ENCODE results near the gene TCP1. TPM values are rescaled to one million over a fixed set of nuclear protein-coding genes. Genes with fewer than 3 reads are reported as not detected.

TCP1 gene
- polyA plus RNA-seq (2013, experiment 1 of 2), result 221 TPM
- polyA plus RNA-seq (2013, experiment 2 of 2), result 220 TPM

GRCh38 chr6:159789377-159790148 is at the start of gene TCP1:
TCP1 (minus strand) TSS chr6:159789602; CDS start chr6:159789468, 134 bp downstream.
- Histone ChIP-seq H4K8ac (ENCODE audit: low read depth, low read length) (peak within 1 kb of the TSS; percentile 94), H2AK5ac (ENCODE audit: low read length) (no peak within 1 kb of the TSS), H2BK120ac (ENCODE audit: low read depth, low read length) (peak within 1 kb of the TSS; percentile 55), H3K27me3 (ENCODE audit: insufficient read depth, low read length, poor library complexity) (no peaks in the 10 kb centered on the region), H3K9ac (ENCODE audit: low read length) (peak within 1 kb of the TSS; percentile 96), H4K5ac (ENCODE audit: low read length) (no peak within 1 kb of the TSS), H3K4me2 (ENCODE audit: low read length) (peak within 1 kb of the TSS; percentile 97), H3K56ac (ENCODE audit: low read length) (peak within 1 kb of the TSS; percentile 98), H3K4ac (ENCODE audit: low read depth, low read length) (peak within 1 kb of the TSS; percentile 99), H3K36me3 (ENCODE audit: control insufficient read depth, insufficient read depth, low read length) (peaks cover 4% of the 10 kb centered on the region), H3K79me1 (ENCODE audit: low read length) (peaks cover 5% of the 10 kb centered on the region), H3K4me3 (ENCODE audit: low read length) (peak within 1 kb of the TSS; percentile 97), H2BK5ac (ENCODE audit: low read length) (peak within 1 kb of the TSS; percentile 21), H3K79me2 (ENCODE audit: control insufficient read depth, insufficient read depth, low read length) (peaks cover 58% of the 10 kb centered on the region), H3K4me1 (ENCODE audit: control insufficient read depth, low read depth, low read length) (no peaks in the 10 kb centered on the region), H3K27ac (ENCODE audit: low read depth, low read length) (peak within 1 kb of the TSS; percentile 86), H2BK15ac (replicated peaks; ENCODE audit: low read depth) (no peak within 1 kb of the TSS), H3K23ac (ENCODE audit: low read length) (peak within 1 kb of the TSS; percentile 90), H3K18ac (ENCODE audit: low read length) (peak within 1 kb of the TSS; percentile 93)
- peak; percentile 100 for DNase-seq
- WGBS (ENCODE audit: extremely low coverage, insufficient coverage, low lambda C conversion rate), result no CpG with 5 or more reads among the region's 64 CpGs

- peak; percentile 15 for DNase-seq
- Histone ChIP-seq H3K4me1 (ENCODE audit: control insufficient read depth, low read depth, low read length) (no peaks in the 10 kb centered on the region), H3K4ac (ENCODE audit: low read depth, low read length) (no peak overlapping the region), H3K36me3 (ENCODE audit: control insufficient read depth, insufficient read depth, low read length) (no peaks in the 10 kb centered on the region), H4K8ac (ENCODE audit: low read depth, low read length) (no peak overlapping the region), H3K27ac (ENCODE audit: low read depth, low read length) (no peak overlapping the region), H4K5ac (ENCODE audit: low read length) (no peak overlapping the region), H3K4me2 (ENCODE audit: low read length) (no peak overlapping the region), H3K18ac (ENCODE audit: low read length) (no peak overlapping the region), H3K4me3 (ENCODE audit: low read length) (no peak overlapping the region), H2BK120ac (ENCODE audit: low read depth, low read length) (no peak overlapping the region), H3K56ac (ENCODE audit: low read length) (no peak overlapping the region), H3K79me2 (ENCODE audit: control insufficient read depth, insufficient read depth, low read length) (no peaks in the 10 kb centered on the region), H3K9ac (ENCODE audit: low read length) (no peak overlapping the region), H2BK5ac (ENCODE audit: low read length) (no peak overlapping the region), H2BK15ac (replicated peaks; ENCODE audit: low read depth) (no peak overlapping the region), H3K23ac (ENCODE audit: low read length) (no peak overlapping the region), H3K79me1 (ENCODE audit: low read length) (no peaks in the 10 kb centered on the region), H2AK5ac (ENCODE audit: low read length) (no peak overlapping the region), H3K27me3 (ENCODE audit: insufficient read depth, low read length, poor library complexity) (no peaks in the 10 kb centered on the region)
- WGBS (ENCODE audit: extremely low coverage, insufficient coverage, low lambda C conversion rate), result no CpG with 5 or more reads among the region's 7 CpGs
Observed at GRCh38 chr6:159838020-159838744, 48.8 kb upstream of the TCP1 start.

DNA sequence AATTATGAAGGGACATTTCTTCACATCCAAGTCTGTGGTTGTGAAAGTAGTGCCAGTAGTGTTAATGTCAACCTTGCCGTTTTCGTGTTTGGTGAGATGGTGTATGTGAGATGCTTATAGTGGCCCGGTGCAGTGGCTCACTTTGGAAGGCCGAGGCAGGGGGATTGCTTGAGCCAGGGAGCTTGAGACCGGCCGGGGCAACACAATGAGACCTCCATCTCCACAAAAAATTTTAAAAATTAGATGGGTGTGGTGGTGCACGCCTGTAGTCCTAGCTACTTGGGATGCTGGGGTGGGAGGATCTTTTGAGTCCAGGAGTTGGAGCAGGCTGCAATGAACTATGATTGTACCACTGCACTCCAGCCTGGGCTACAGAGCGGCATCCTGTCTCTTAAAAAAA is 48.1 kb upstream of the TCP1 start:
- H3K27me3 ChIP-seq (ENCODE audit: insufficient read depth, low read length, poor library complexity), result no peaks in the 10 kb centered on the region
- no peaks in the 10 kb centered on the region for H3K79me2 ChIP-seq (ENCODE audit: control insufficient read depth, insufficient read depth, low read length)
- H3K4me3 ChIP-seq (ENCODE audit: low read length), result no peak overlapping the region
- no peak overlapping the region for H3K27ac ChIP-seq (ENCODE audit: low read depth, low read length)
- no peak overlapping the region for H3K9ac ChIP-seq (ENCODE audit: low read length)
- H3K79me1 ChIP-seq (ENCODE audit: low read length), result no peaks in the 10 kb centered on the region
- no peak overlapping the region for H2BK5ac ChIP-seq (ENCODE audit: low read length)
- H3K56ac ChIP-seq (ENCODE audit: low read length), result no peak overlapping the region
- WGBS (ENCODE audit: extremely low coverage, insufficient coverage, low lambda C conversion rate), result no CpG with 5 or more reads among the region's 8 CpGs
- DNase-seq, result no peak
- H2BK120ac ChIP-seq (ENCODE audit: low read depth, low read length), result no peak overlapping the region
- no peak overlapping the region for H2AK5ac ChIP-seq (ENCODE audit: low read length)
- no peak overlapping the region for H2BK15ac ChIP-seq (replicated peaks; ENCODE audit: low read depth)
- H3K23ac ChIP-seq (ENCODE audit: low read length), result no peak overlapping the region
- H3K36me3 ChIP-seq (ENCODE audit: control insufficient read depth, insufficient read depth, low read length), result no peaks in the 10 kb centered on the region
- no peak overlapping the region for H3K18ac ChIP-seq (ENCODE audit: low read length)
- no peak overlapping the region for H4K8ac ChIP-seq (ENCODE audit: low read depth, low read length)
- H3K4me1 ChIP-seq (ENCODE audit: control insufficient read depth, low read depth, low read length), result no peaks in the 10 kb centered on the region
- no peak overlapping the region for H4K5ac ChIP-seq (ENCODE audit: low read length)
- no peak overlapping the region for H3K4me2 ChIP-seq (ENCODE audit: low read length)
- no peak overlapping the region for H3K4ac ChIP-seq (ENCODE audit: low read depth, low read length)

GRCh38 chr6:159836718-159837490 is 47.5 kb upstream of the TCP1 start:
- Histone ChIP-seq H3K4me2 (ENCODE audit: low read length) (no peak overlapping the region), H3K9ac (ENCODE audit: low read length) (no peak overlapping the region), H4K5ac (ENCODE audit: low read length) (no peak overlapping the region), H2BK120ac (ENCODE audit: low read depth, low read length) (no peak overlapping the region), H3K27me3 (ENCODE audit: insufficient read depth, low read length, poor library complexity) (no peaks in the 10 kb centered on the region), H3K56ac (ENCODE audit: low read length) (no peak overlapping the region), H2AK5ac (ENCODE audit: low read length) (no peak overlapping the region), H3K4me3 (ENCODE audit: low read length) (no peak overlapping the region), H3K18ac (ENCODE audit: low read length) (no peak overlapping the region), H4K8ac (ENCODE audit: low read depth, low read length) (no peak overlapping the region), H2BK5ac (ENCODE audit: low read length) (no peak overlapping the region), H3K79me2 (ENCODE audit: control insufficient read depth, insufficient read depth, low read length) (no peaks in the 10 kb centered on the region), H3K4ac (ENCODE audit: low read depth, low read length) (no peak overlapping the region), H3K79me1 (ENCODE audit: low read length) (no peaks in the 10 kb centered on the region), H3K36me3 (ENCODE audit: control insufficient read depth, insufficient read depth, low read length) (no peaks in the 10 kb centered on the region), H3K4me1 (ENCODE audit: control insufficient read depth, low read depth, low read length) (no peaks in the 10 kb centered on the region), H3K23ac (ENCODE audit: low read length) (no peak overlapping the region), H3K27ac (ENCODE audit: low read depth, low read length) (no peak overlapping the region), H2BK15ac (replicated peaks; ENCODE audit: low read depth) (no peak overlapping the region)
- no CpG with 5 or more reads among the region's 29 CpGs for WGBS (ENCODE audit: extremely low coverage, insufficient coverage, low lambda C conversion rate)
- no peak for DNase-seq

GRCh38 chr6:159833997-159834603 is 44.7 kb upstream of the TCP1 start:
- Histone ChIP-seq H4K8ac (ENCODE audit: low read depth, low read length) (no peak overlapping the region), H3K9ac (ENCODE audit: low read length) (no peak overlapping the region), H3K56ac (ENCODE audit: low read length) (no peak overlapping the region), H3K27me3 (ENCODE audit: insufficient read depth, low read length, poor library complexity) (no peaks in the 10 kb centered on the region), H3K18ac (ENCODE audit: low read length) (no peak overlapping the region), H3K4me2 (ENCODE audit: low read length) (no peak overlapping the region), H2BK15ac (replicated peaks; ENCODE audit: low read depth) (no peak overlapping the region), H3K4me1 (ENCODE audit: control insufficient read depth, low read depth, low read length) (no peaks in the 10 kb centered on the region), H3K79me2 (ENCODE audit: control insufficient read depth, insufficient read depth, low read length) (no peaks in the 10 kb centered on the region), H2BK5ac (ENCODE audit: low read length) (no peak overlapping the region), H3K4me3 (ENCODE audit: low read length) (no peak overlapping the region), H3K79me1 (ENCODE audit: low read length) (no peaks in the 10 kb centered on the region), H2AK5ac (ENCODE audit: low read length) (no peak overlapping the region), H4K5ac (ENCODE audit: low read length) (no peak overlapping the region), H3K27ac (ENCODE audit: low read depth, low read length) (no peak overlapping the region), H2BK120ac (ENCODE audit: low read depth, low read length) (no peak overlapping the region), H3K4ac (ENCODE audit: low read depth, low read length) (no peak overlapping the region), H3K36me3 (ENCODE audit: control insufficient read depth, insufficient read depth, low read length) (no peaks in the 10 kb centered on the region), H3K23ac (ENCODE audit: low read length) (no peak overlapping the region)
- no peak for DNase-seq
- WGBS (ENCODE audit: extremely low coverage, insufficient coverage, low lambda C conversion rate), result no CpG with 5 or more reads among the region's 5 CpGs

Data from mesendoderm (in vitro differentiated cells).